ENCODE results near the gene LDLRAD3. TPM values are rescaled to one million over a fixed set of nuclear protein-coding genes. Genes with fewer than 3 reads are reported as not detected.
A peak's percentile ranks its signal among the peaks of the same experiment; 100 is the strongest.

The LDLRAD3 gene
- total RNA-seq, 1 donor from 2014 or later = 10.2 TPM

DNA sequence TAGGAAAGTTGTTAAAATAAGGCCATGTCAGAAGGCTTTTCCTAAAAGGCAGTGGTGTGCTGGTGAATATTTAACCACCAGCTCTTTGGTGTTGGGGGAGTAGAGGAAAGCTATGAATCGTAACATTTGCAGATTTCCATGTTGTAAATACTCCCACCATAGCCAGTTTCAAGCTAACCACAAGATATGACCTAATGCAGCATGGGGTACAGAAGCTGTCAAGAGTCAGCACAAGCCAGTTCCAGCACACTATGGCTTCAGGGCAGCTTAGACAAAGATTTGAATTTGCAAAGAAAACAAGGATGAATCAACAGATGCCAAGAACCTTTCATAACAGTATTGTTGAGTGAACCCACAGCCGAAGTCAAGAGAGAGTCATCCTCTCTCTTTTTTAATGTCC, 305.4 kb downstream of the LDLRAD3 start:
- TF ChIP-seq, protein P1, sequence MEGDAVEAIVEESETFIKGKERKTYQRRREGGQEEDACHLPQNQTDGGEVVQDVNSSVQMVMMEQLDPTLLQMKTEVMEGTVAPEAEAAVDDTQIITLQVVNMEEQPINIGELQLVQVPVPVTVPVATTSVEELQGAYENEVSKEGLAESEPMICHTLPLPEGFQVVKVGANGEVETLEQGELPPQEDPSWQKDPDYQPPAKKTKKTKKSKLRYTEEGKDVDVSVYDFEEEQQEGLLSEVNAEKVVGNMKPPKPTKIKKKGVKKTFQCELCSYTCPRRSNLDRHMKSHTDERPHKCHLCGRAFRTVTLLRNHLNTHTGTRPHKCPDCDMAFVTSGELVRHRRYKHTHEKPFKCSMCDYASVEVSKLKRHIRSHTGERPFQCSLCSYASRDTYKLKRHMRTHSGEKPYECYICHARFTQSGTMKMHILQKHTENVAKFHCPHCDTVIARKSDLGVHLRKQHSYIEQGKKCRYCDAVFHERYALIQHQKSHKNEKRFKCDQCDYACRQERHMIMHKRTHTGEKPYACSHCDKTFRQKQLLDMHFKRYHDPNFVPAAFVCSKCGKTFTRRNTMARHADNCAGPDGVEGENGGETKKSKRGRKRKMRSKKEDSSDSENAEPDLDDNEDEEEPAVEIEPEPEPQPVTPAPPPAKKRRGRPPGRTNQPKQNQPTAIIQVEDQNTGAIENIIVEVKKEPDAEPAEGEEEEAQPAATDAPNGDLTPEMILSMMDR (IDR thresholded peaks at IDR 0.05; ENCODE audit: insufficient read depth, low read length, poor library complexity, severe bottlenecking) = no peak
- no peak overlapping the region for H3K4me3 ChIP-seq (ENCODE audit: low read depth, low read length)
- peak; percentile 91 for DNase-seq (ENCODE audit: low read depth)

DNA sequence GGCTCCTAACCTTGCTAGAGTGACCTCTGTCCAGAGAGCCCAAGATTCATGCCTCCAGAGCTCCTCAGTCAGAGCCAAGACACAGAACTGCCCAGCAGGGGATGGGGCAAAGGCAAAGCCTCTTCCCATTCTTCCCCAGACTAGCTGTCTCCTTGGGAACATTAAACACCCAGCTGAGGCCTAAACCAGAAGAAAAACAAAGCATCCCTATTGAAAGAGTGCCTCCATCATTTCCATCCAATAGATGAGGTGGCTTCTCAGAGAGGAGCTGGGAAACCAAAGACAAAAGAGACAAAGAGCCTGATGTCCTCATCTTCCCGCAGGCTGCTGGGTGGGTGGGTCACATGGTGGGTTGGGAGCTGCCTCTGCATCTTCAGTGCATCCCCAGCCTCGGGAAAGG, 308.0 kb downstream of the LDLRAD3 start:
- Histone ChIP-seq H3K36me3 (ENCODE audit: control insufficient read depth, insufficient read depth, low read length) (no peaks in the 10 kb centered on the region), H3K27me3 (ENCODE audit: control insufficient read depth, insufficient read depth, low read length) (no peaks in the 10 kb centered on the region), H3K4me3 (ENCODE audit: low read depth, low read length) (no peak overlapping the region)
- no peak for DNase-seq (ENCODE audit: low read depth)
- TF ChIP-seq, protein P1 (IDR thresholded peaks at IDR 0.05; ENCODE audit: insufficient read depth, low read length, poor library complexity, severe bottlenecking) = no peak

More for the DNA sequence above, 305.4 kb downstream of the LDLRAD3 start:
- Histone ChIP-seq H3K36me3 (ENCODE audit: control insufficient read depth, insufficient read depth, low read length) (no peaks in the 10 kb centered on the region), H3K27me3 (ENCODE audit: control insufficient read depth, insufficient read depth, low read length) (no peaks in the 10 kb centered on the region)

DNA sequence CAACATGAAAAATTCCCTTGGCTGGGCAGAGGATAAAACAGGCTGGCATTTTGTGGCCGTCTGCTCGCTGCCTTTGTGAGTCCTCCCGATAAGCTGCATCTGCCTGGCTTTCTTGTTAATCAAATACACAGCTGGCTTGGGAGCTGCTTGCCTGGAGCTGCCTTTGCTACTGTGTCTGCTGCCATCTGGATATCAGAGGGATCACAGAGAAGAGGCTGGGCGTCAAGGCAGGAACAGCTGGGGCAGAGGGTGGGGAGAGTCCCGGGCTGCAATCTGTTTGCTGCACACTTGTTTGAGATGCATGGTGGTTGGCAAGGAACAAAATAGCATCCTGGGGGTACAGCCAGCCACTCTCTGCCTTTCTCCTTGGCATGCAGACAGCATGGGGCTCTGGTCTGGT, 309.4 kb downstream of the LDLRAD3 start:
- DNase-seq (ENCODE audit: low read depth) = no peak
- H3K27me3 ChIP-seq (ENCODE audit: control insufficient read depth, insufficient read depth, low read length) = no peaks in the 10 kb centered on the region
- H3K36me3 ChIP-seq (ENCODE audit: control insufficient read depth, insufficient read depth, low read length) = no peaks in the 10 kb centered on the region
- TF ChIP-seq, protein P1 (IDR thresholded peaks at IDR 0.05; ENCODE audit: insufficient read depth, low read length, poor library complexity, severe bottlenecking) = no peak
- H3K4me3 ChIP-seq (ENCODE audit: low read depth, low read length) = no peak overlapping the region

DNA sequence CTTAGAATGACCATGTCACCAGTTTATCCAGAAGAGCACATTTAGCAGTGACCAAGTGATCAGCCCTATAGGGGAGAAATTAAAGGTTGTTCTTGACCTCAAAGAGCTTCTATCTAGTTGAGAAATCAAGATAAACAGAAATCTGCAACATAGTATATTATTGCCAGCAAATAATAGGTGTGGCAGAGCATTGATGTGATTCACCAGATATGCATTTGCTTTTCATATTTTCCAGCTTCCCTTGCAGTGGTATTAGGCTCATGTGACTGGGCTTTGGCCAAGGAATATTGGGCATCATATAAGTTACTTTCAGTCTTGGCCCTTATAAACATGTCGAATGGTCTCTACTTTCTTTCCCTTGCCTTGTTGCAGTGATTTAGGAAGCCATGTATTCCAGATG, 310.9 kb downstream of the LDLRAD3 start:
- H3K4me3 ChIP-seq (ENCODE audit: low read depth, low read length) = no peak overlapping the region
- no peak for DNase-seq (ENCODE audit: low read depth)
- no peaks in the 10 kb centered on the region for H3K36me3 ChIP-seq (ENCODE audit: control insufficient read depth, insufficient read depth, low read length)
- no peaks in the 10 kb centered on the region for H3K27me3 ChIP-seq (ENCODE audit: control insufficient read depth, insufficient read depth, low read length)
- TF ChIP-seq, protein P1 (IDR thresholded peaks at IDR 0.05; ENCODE audit: insufficient read depth, low read length, poor library complexity, severe bottlenecking) = no peak

DNA sequence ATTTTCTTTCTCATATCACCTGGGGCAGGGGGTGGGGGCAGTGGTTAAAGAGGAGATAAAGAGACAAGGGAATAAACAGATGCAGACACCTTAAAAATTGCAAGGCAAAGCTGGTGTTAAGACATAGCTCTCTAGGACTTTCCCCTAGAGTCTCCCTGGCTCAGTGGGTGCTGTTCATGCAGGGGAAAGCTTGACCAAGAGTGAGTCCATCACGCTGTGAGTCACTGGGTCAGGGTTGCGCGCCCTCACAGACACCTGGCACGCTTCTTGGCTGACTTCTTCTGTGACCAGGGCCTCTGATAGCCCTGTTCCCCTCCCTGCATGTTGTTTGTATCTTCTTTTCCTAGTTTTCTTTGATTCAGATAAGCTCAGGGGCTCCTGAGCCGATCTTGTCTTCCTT, 313.5 kb downstream of the LDLRAD3 start:
- Histone ChIP-seq H3K4me3 (ENCODE audit: low read depth, low read length) (no peak overlapping the region), H3K36me3 (ENCODE audit: control insufficient read depth, insufficient read depth, low read length) (no peaks in the 10 kb centered on the region), H3K27me3 (ENCODE audit: control insufficient read depth, insufficient read depth, low read length) (no peaks in the 10 kb centered on the region)
- TF ChIP-seq, protein P1 (IDR thresholded peaks at IDR 0.05; ENCODE audit: insufficient read depth, low read length, poor library complexity, severe bottlenecking) = no peak
- DNase-seq (ENCODE audit: low read depth) = peak; percentile 48

DNA sequence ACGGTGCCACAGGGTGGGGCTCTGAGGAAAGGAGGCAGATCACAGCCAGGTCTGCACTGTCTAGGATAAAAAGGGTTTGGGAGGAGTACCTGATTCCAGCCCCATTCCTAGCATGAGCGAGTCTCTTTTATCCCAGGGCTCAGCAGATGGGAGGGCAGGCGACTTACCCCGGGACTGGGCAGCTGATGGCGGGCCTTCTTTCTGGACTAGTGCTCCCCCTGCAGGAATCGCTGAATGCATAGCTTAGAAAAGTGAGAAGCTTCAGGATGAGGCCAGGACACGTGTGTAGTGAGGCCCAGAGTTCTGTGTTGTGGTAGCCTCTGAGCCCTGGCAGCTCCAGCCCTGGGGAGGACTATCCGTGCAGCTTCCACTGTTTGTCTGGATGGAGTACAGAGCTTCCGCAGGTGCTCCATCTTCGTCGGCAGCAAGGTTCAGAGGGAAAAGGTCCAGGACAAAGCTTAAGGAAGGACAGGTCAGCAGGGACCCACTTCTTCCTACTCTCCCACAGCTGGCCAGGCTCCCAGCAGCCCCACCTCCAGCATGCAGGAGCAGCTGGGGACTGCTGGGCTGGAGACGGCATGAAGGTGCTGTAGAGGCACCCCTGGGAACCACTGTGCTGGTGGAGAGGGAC, 315.0 kb downstream of the LDLRAD3 start:
- peak; percentile 34 for DNase-seq (ENCODE audit: low read depth)

More for the DNA sequence above, 315.0 kb downstream of the LDLRAD3 start:
- Histone ChIP-seq H3K36me3 (ENCODE audit: control insufficient read depth, insufficient read depth, low read length) (no peaks in the 10 kb centered on the region), H3K27me3 (ENCODE audit: control insufficient read depth, insufficient read depth, low read length) (no peaks in the 10 kb centered on the region), H3K4me3 (ENCODE audit: low read depth, low read length) (no peak overlapping the region)
- TF ChIP-seq, protein P1 (IDR thresholded peaks at IDR 0.05; ENCODE audit: insufficient read depth, low read length, poor library complexity, severe bottlenecking) = peak; percentile 73

Measured in kidney epithelial cell (primary cell).